IMR-90 (cell line): ENCODE measurements around the gene ZNF43. TPM values are rescaled to one million over a fixed set of nuclear protein-coding genes. Genes with fewer than 3 reads are reported as not detected.

Experiments
- ATAC-seq: fragments of 200-7000 bp; cut with Tn5 transposase; 2 replicates; pipeline ENCODE4 v1.9.1; 2020; ENCODE audit warnings: low read depth, mild to moderate bottlenecking, moderate library complexity
- BruUV-seq: library from RNA; stranded (reverse); fragments of 400-500 nt; replicated peaks from 2 replicates; lab custom pipeline; 2021; lab: Mats Ljungman, UMichigan
- CTCF ChIA-PET: fragments of 300-600 bp; formaldehyde crosslinking; extraction: SDS; loops from one replicate; lab custom pipeline; 2021; ENCODE audit warnings: antibody characterized with exemption; lab: Yijun Ruan, JAX
- POLR2A ChIA-PET: fragments of 300-600 bp; sonication (Branson Sonifier 250); formaldehyde crosslinking; loops from one replicate; lab custom pipeline; 2022; ENCODE audit warnings: antibody characterized with exemption; ENCODE audit not compliant: unreplicated experiment; lab: Charles Lee
- DNase-seq: peaks from one replicate; pipeline ENCODE4 v3.0.0; 2013
- H2AFZ ChIP-seq: replicated peaks from 2 replicates; pipeline ENCODE3; 2013; ENCODE audit warnings: low read length, mild to moderate bottlenecking; ENCODE audit not compliant: poor library complexity
- H2AK5ac ChIP-seq: 2 replicates; pipeline ENCODE4 v1.6.1; 2013; ENCODE audit warnings: low read depth, low read length, inconsistent platforms
- H2AK9ac ChIP-seq: replicated peaks from 2 replicates; pipeline ENCODE3; 2013; ENCODE audit warnings: mild to moderate bottlenecking, low read depth, low read length, moderate library complexity; ENCODE audit not compliant: poor library complexity
- H2BK120ac ChIP-seq: 2 replicates; pipeline ENCODE4 v1.6.1; 2013; ENCODE audit warnings: low read depth, low read length, inconsistent platforms
- H2BK15ac ChIP-seq: 3 replicates; pipeline ENCODE4 v1.6.1; 2013; ENCODE audit warnings: low read depth, low read length, inconsistent platforms
- H2BK20ac ChIP-seq: 2 replicates; pipeline ENCODE4 v1.6.1; 2013; ENCODE audit warnings: low read depth, mild to moderate bottlenecking, inconsistent platforms, low read length, moderate library complexity
- H2BK5ac ChIP-seq: 2 replicates; pipeline ENCODE4 v1.6.1; 2013; ENCODE audit warnings: mild to moderate bottlenecking, low read depth, low read length, inconsistent platforms; ENCODE audit not compliant: poor library complexity, severe bottlenecking
- H3K14ac ChIP-seq: replicated peaks from 2 replicates; pipeline ENCODE4 v1.6.1; 2013; ENCODE audit warnings: low read depth, low read length, inconsistent platforms
- H3K18ac ChIP-seq: 2 replicates; pipeline ENCODE4 v1.6.1; 2013; ENCODE audit warnings: low read depth, low read length, control low read depth
- H3K23ac ChIP-seq: 2 replicates; pipeline ENCODE4 v1.6.1; 2013; ENCODE audit warnings: low read depth, low read length, inconsistent platforms
- H3K27ac ChIP-seq: 2 replicates; pipeline ENCODE4 v1.5.1; 2013; ENCODE audit warnings: mild to moderate bottlenecking, control low read depth, low read length; ENCODE audit not compliant: insufficient read depth
- H3K27me3 ChIP-seq: 2 replicates; pipeline ENCODE4 v1.6.1; 2013; ENCODE audit warnings: low read length; ENCODE audit not compliant: control insufficient read depth, insufficient read depth
- H3K36me3 ChIP-seq: 2 replicates; pipeline ENCODE4 v1.6.1; 2013; ENCODE audit warnings: low read length, mixed read lengths; ENCODE audit not compliant: control insufficient read depth, insufficient read depth
- H3K4ac ChIP-seq: 2 replicates; pipeline ENCODE4 v1.6.1; 2013; ENCODE audit warnings: low read depth, low read length, inconsistent platforms
- H3K4me1 ChIP-seq: 2 replicates; pipeline ENCODE4 v1.6.1; 2013; ENCODE audit warnings: low read length, mixed read lengths; ENCODE audit not compliant: control insufficient read depth, insufficient read depth
- H3K4me2 ChIP-seq: 2 replicates; pipeline ENCODE4 v1.6.1; 2013; ENCODE audit warnings: low read depth, mild to moderate bottlenecking, control low read depth, low read length, moderate library complexity
- H3K4me3 ChIP-seq: 2 replicates; pipeline ENCODE4 v1.5.1; 2013; ENCODE audit warnings: low read depth, mild to moderate bottlenecking, control low read depth, low read length, moderate library complexity; ENCODE audit not compliant: insufficient read depth
- H3K56ac ChIP-seq: 2 replicates; pipeline ENCODE4 v1.6.1; 2013; ENCODE audit warnings: low read length, inconsistent platforms; ENCODE audit not compliant: insufficient read depth; ENCODE audit errors: extremely low read depth
- H3K79me1 ChIP-seq, 2 experiments: 2 replicates each; pipeline ENCODE4 v1.6.1; 2013; ENCODE audit warnings: low read length in 2 of 2, inconsistent platforms in 1 of 2, low read depth in 1 of 2
- H3K9ac ChIP-seq: 2 replicates; pipeline ENCODE4 v1.6.1; 2013; ENCODE audit warnings: low read depth, low read length, control low read depth
- H3K9me1 ChIP-seq: 2 replicates; pipeline ENCODE4 v1.6.1; 2013; ENCODE audit warnings: low read length, inconsistent platforms; ENCODE audit not compliant: insufficient read depth
- H3K9me3 ChIP-seq: 2 replicates; pipeline ENCODE4 v1.6.1; 2013; ENCODE audit warnings: low read length; ENCODE audit not compliant: control insufficient read depth, insufficient read depth
- H4K20me1 ChIP-seq: 2 replicates; pipeline ENCODE4 v1.6.1; 2013; ENCODE audit warnings: low read length, inconsistent platforms; ENCODE audit not compliant: insufficient read depth
- H4K5ac ChIP-seq: 2 replicates; pipeline ENCODE4 v1.6.1; 2013; ENCODE audit warnings: mild to moderate bottlenecking, low read depth, low read length, control low read depth
- H4K8ac ChIP-seq, 2 experiments: 2 replicates each; pipeline ENCODE4 v1.6.1; 2013; ENCODE audit warnings: low read depth in 2 of 2, low read length in 2 of 2, control low read depth in 1 of 2, inconsistent platforms in 1 of 2
- H4K91ac ChIP-seq: 2 replicates; pipeline ENCODE4 v1.6.1; 2013; ENCODE audit warnings: low read depth, low read length, inconsistent platforms; ENCODE audit not compliant: insufficient read depth
- BHLHE40 ChIP-seq: fragments of 150-350 bp; IDR thresholded peaks from 2 replicates; pipeline ENCODE4 v1.6.1; 2016; ENCODE audit warnings: mild to moderate bottlenecking, low read depth, low read length
- CEBPB ChIP-seq: IDR thresholded peaks from 2 replicates; pipeline ENCODE4 v1.6.1; 2012; ENCODE audit warnings: low read depth, low read length, improper control_type of control experiment
- CHD1 ChIP-seq: IDR thresholded peaks from 2 replicates; pipeline ENCODE4 v1.6.1; 2012; ENCODE audit warnings: low read depth, low read length, improper control_type of control experiment
- FOS ChIP-seq: fragments of 150-350 bp; IDR thresholded peaks from 2 replicates; pipeline ENCODE4 v1.6.1; 2016; ENCODE audit warnings: low read depth, low read length
- MAFK ChIP-seq: IDR thresholded peaks from 2 replicates; pipeline ENCODE4 v1.6.1; 2012; ENCODE audit warnings: low read depth, low read length, improper control_type of control experiment
- MAZ ChIP-seq: IDR thresholded peaks from 2 replicates; pipeline ENCODE4 v1.6.1; 2012; ENCODE audit warnings: low read depth, mild to moderate bottlenecking, low read length, improper control_type of control experiment, moderate library complexity, borderline replicate concordance
- MXI1 ChIP-seq: IDR thresholded peaks from 2 replicates; pipeline ENCODE4 v1.6.1; 2012; ENCODE audit warnings: low read depth, mild to moderate bottlenecking, low read length, moderate library complexity, borderline replicate concordance
- NFE2L2 ChIP-seq: fragments of 150-350 bp; IDR thresholded peaks from 2 replicates; pipeline ENCODE4 v1.6.1; 2016; ENCODE audit warnings: low read depth, mild to moderate bottlenecking, low read length
- POLR2A ChIP-seq: IDR thresholded peaks from 2 replicates; pipeline ENCODE4 v1.6.1; 2012; ENCODE audit warnings: mild to moderate bottlenecking, low read depth, low read length
- RAD21 ChIP-seq: IDR thresholded peaks from 2 replicates; pipeline ENCODE4 v1.6.1; 2012; ENCODE audit warnings: low read length, improper control_type of control experiment
- RCOR1 ChIP-seq: IDR thresholded peaks from 2 replicates; pipeline ENCODE4 v1.6.1; 2012; ENCODE audit warnings: mild to moderate bottlenecking, low read length, improper control_type of control experiment; ENCODE audit not compliant: insufficient replicate concordance
- RFX5 ChIP-seq: IDR thresholded peaks from 2 replicates; pipeline ENCODE4 v1.8.0; 2012; ENCODE audit warnings: low read depth, mild to moderate bottlenecking, low read length, moderate library complexity
- SMC3 ChIP-seq: fragments of 150-350 bp; IDR thresholded peaks from 2 replicates; pipeline ENCODE4 v1.6.1; 2016; ENCODE audit warnings: low read depth, mild to moderate bottlenecking, antibody characterized with exemption, low read length, moderate library complexity
- WGBS, 2 experiments: methylation state at CpG; one replicate each; pipeline versions ENCODE4 v1.1.5 to v1.1.7; 2013; ENCODE audit warnings: missing lambda C conversion rate in 2 of 2; ENCODE audit not compliant: insufficient read length in 1 of 2; ENCODE audit errors: extremely low coverage in 2 of 2; 5-methylcytosine and 5-hydroxymethylcytosine counted together
- dilution Hi-C: fragments of 300-500 bp; cut with HindIII; formaldehyde crosslinking; loops from one replicate; pipeline ENCODE4 v1.14.3; 2018; ENCODE audit warnings: low sequenced_read_pairs; ENCODE audit not compliant: unreplicated experiment
- in situ Hi-C: fragments of 300-500 bp; cut with MboI; formaldehyde crosslinking; loops from 3 replicates; pipeline ENCODE4 v1.14.3; 2019; ENCODE audit warnings: low sequenced_read_pairs, inconsistent platforms, mixed read lengths
- intact Hi-C: fragments of 100-400 bp; cut with micrococcal nuclease; formaldehyde crosslinking; loops from 2 replicates; pipeline ENCODE4 v1.10.0; 2022
- polyA plus RNA-seq, 3 experiments: library from polyadenylated mRNA; depleted of rRNA; stranded (reverse); fragments of >200 nt; gene quantifications; 2 replicates each; pipeline ENCODE4 v1.2.3, GENCODE V29; 2012; ENCODE audit warnings: low replicate concordance in 1 of 3
- total RNA-seq: library from RNA; depleted of rRNA; stranded (reverse); fragments of >200 nt; gene quantifications from 2 replicates; pipeline ENCODE4 v1.2.3, GENCODE V29; 2012
- TF ChIP-seq, protein P1 (sequence below): fragments of 150-350 bp; IDR thresholded peaks from 2 replicates; pipeline ENCODE4 v1.6.1; 2017; ENCODE audit warnings: mild to moderate bottlenecking, antibody characterized with exemption, low read length, low read depth
- TF ChIP-seq, protein P2 (sequence below): conservative IDR thresholded peaks from 2 replicates; pipeline ENCODE4 v1.5.1; 2012; ENCODE audit warnings: mild to moderate bottlenecking, low read depth, low read length, improper control_type of control experiment

ZNF43 gene
- total and polyA plus RNA-seq, 2 of the 4 experiments (the other 2 are of a cell fraction): 2.9 to 8.8 TPM

GRCh38 chr19:21850656-21851255 is 14.8 kb upstream of the ZNF43 start (continued):
- TF ChIP-seq SMC3 (no peak), POLR2A (no peak), CHD1 (no peak)
- TF ChIP-seq, protein P1, sequence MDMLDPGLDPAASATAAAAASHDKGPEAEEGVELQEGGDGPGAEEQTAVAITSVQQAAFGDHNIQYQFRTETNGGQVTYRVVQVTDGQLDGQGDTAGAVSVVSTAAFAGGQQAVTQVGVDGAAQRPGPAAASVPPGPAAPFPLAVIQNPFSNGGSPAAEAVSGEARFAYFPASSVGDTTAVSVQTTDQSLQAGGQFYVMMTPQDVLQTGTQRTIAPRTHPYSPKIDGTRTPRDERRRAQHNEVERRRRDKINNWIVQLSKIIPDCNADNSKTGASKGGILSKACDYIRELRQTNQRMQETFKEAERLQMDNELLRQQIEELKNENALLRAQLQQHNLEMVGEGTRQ: no peak

- no peaks in the 10 kb centered on the region for H3K27me3 ChIP-seq
- H3K36me3 ChIP-seq: peaks cover 25% of the 10 kb centered on the region
- no peak overlapping the region for H4K5ac ChIP-seq
- H2BK120ac ChIP-seq: no peak overlapping the region
- H2AFZ ChIP-seq: no peak overlapping the region
- no peak overlapping the region for H3K4me2 ChIP-seq
- ATAC-seq (no peak), DNase-seq (peak; percentile 31)
- H3K23ac ChIP-seq: no peak overlapping the region
- peaks cover 3% of the 10 kb centered on the region; the same call in 1 of the 2 replicates for H3K9me1 ChIP-seq
- ChIA-PET CTCF (no interaction called here), POLR2A (no interaction called here)
- H2BK20ac ChIP-seq: no peak overlapping the region
- no peak overlapping the region for H3K14ac ChIP-seq
- intact Hi-C loops (no loop called here), in situ Hi-C loops (no loop called here), dilution Hi-C loops (no loop called here)
- no peak overlapping the region for H2AK9ac ChIP-seq
- H4K91ac ChIP-seq: no peak overlapping the region
- no peaks in the 10 kb centered on the region for H4K20me1 ChIP-seq
- no TSS peak for BruUV-seq
- no peak overlapping the region for H2BK15ac ChIP-seq
- WGBS, 2 experiments: no CpG with 5 or more reads among the region's 6 CpGs
- H3K9ac ChIP-seq: no peak overlapping the region
- no peaks in the 10 kb centered on the region; the same call in 1 of the 2 replicates for H3K9me3 ChIP-seq
- no peak overlapping the region for H3K18ac ChIP-seq
- H3K4me3 ChIP-seq: no peak overlapping the region
- H3K27ac ChIP-seq: no peak overlapping the region
- no peak overlapping the region for H3K56ac ChIP-seq
- no peak overlapping the region for H2BK5ac ChIP-seq
- H3K4ac ChIP-seq: no peak overlapping the region
- no peaks in the 10 kb centered on the region; the same call in 1 of the 2 replicates for H3K4me1 ChIP-seq
- no peak overlapping the region for H2AK5ac ChIP-seq
- H4K8ac ChIP-seq: no peak overlapping the region
- H3K79me1 ChIP-seq: peaks cover 20 to 28% of the 10 kb centered on the region in 2 experiments
- TF ChIP-seq MAZ (no peak), NFE2L2 (no peak), CHD1 (no peak), RCOR1 (no peak), RFX5 (no peak), MXI1 (no peak), FOS (no peak), RAD21 (no peak), MAFK (no peak), POLR2A (no peak), BHLHE40 (no peak), CEBPB (no peak)
- TF ChIP-seq, protein P2, sequence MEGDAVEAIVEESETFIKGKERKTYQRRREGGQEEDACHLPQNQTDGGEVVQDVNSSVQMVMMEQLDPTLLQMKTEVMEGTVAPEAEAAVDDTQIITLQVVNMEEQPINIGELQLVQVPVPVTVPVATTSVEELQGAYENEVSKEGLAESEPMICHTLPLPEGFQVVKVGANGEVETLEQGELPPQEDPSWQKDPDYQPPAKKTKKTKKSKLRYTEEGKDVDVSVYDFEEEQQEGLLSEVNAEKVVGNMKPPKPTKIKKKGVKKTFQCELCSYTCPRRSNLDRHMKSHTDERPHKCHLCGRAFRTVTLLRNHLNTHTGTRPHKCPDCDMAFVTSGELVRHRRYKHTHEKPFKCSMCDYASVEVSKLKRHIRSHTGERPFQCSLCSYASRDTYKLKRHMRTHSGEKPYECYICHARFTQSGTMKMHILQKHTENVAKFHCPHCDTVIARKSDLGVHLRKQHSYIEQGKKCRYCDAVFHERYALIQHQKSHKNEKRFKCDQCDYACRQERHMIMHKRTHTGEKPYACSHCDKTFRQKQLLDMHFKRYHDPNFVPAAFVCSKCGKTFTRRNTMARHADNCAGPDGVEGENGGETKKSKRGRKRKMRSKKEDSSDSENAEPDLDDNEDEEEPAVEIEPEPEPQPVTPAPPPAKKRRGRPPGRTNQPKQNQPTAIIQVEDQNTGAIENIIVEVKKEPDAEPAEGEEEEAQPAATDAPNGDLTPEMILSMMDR: no peak
These were observed 12.7 kb upstream of the ZNF43 start for GRCh38 chr19:21848706-21849105.
